Measurements from ENCODE around the gene ANO6.

ANO6 gene

GRCh38 chr12:45350861-45351260, 135.0 kb downstream of the ANO6 start:
- no peak for TF ChIP-seq CTCF (IDR thresholded peaks at IDR 0.05; ENCODE audit: low read depth, low read length)
- no peak overlapping the region for H3K4me3 ChIP-seq (ENCODE audit: low read depth, low read length)
- no peak for DNase-seq (ENCODE audit: low read depth)

DNA sequence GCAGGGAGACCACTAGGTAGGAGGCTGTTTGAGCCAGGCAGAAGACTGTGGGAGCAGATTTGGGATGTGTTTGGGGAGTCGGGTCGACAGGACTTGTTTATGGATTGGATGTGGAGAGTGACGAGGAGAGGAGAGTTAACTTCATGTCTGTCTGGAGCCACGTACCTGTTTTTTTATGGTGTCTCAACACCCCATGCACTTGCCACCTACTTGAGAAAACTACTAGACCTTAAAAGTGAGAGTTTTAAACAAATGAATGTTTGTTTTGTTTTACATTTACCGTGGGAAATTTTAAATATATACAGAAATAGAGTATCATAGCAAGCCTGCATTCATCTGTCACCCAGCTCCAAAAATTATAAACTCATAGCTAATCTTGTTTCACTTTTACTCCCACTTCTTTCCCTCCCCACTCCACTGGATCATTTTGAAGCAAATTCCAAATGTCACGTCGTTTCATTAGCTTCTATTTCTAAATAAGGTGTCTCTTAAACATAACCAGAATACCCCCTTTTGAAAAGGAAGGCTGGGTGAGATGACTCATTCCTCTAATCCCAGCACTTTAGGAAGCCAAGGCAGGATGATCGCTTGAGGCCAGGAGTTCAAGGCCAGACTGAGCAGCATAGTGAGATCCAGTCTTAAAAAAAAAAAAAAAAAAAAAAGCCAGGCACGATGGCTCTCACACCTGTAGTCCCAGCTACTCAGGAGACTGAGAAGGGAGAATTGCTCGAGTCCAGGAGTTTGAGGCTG, 136.2 kb downstream of the ANO6 start:
- no peak for DNase-seq (ENCODE audit: low read depth)
- TF ChIP-seq CTCF (IDR thresholded peaks at IDR 0.05; ENCODE audit: low read depth, low read length) = no peak
- no peak for TF ChIP-seq MAX (IDR thresholded peaks at IDR 0.05; ENCODE audit: low read depth, low read length)
- no peak for TF ChIP-seq MYC (IDR thresholded peaks at IDR 0.05; ENCODE audit: low read depth, low read length)
- no peak for TF ChIP-seq POLR2A (IDR thresholded peaks at IDR 0.05; ENCODE audit: extremely low read depth, insufficient read length)
- H3K4me3 ChIP-seq (ENCODE audit: low read depth, low read length) = no peak overlapping the region

DNA sequence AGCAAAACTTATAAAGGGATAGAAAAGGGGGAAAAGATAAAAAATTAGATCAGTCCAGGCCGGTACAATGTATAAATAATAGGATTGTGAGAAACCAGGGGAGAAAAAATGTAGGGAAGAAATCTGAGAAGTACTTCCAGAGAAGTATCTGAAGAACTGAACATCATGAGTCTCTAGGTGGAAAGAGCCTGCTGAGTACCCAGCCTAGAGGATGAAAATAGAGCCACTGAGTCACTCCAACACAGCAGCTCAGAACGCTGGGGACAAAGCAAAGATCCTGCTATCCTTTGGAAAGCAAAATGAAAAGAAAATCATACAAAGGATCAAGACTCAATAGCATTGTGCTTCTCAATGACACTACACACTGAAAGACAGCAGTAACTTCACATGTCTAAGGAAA, 138.0 kb downstream of the ANO6 start:
- TF ChIP-seq MAX (IDR thresholded peaks at IDR 0.05; ENCODE audit: low read depth, low read length) (no peak), POLR2A (IDR thresholded peaks at IDR 0.05; ENCODE audit: extremely low read depth, insufficient read length) (no peak), MYC (IDR thresholded peaks at IDR 0.05; ENCODE audit: low read depth, low read length) (no peak), CTCF (IDR thresholded peaks at IDR 0.05; ENCODE audit: low read depth, low read length) (no peak)
- DNase-seq (ENCODE audit: low read depth) = no peak

GRCh38 chr12:45354399-45354798, 138.5 kb downstream of the ANO6 start:
- no peak for TF ChIP-seq CTCF (IDR thresholded peaks at IDR 0.05; ENCODE audit: low read depth, low read length)
- no peak for TF ChIP-seq MYC (IDR thresholded peaks at IDR 0.05; ENCODE audit: low read depth, low read length)
- no peak for TF ChIP-seq POLR2A (IDR thresholded peaks at IDR 0.05; ENCODE audit: extremely low read depth, insufficient read length)
- no peak overlapping the region for H3K4me3 ChIP-seq (ENCODE audit: low read depth, low read length)
- DNase-seq (ENCODE audit: low read depth) = no peak

More for the DNA sequence above, 138.0 kb downstream of the ANO6 start:
- no peak overlapping the region for H3K4me3 ChIP-seq (ENCODE audit: low read depth, low read length)

DNA sequence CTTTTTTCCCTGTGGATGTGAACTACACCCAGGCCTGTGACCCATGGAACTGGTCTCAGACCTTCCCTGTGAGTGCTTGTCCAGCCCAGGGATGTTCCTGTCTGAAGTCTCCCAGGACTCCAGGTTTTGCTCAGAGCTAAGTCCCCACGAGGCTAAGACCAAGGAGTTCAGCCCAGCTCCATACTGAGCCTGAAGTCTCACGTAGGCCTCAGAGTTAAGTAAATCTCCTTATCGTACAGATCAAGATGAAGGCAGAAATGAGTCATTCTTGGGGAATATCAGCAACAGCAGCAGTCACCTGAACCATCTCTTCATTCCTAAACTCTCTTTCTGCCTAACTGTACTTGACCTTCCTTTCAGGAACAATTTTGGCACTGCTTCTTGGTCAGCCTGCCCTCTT, 139.8 kb downstream of the ANO6 start:
- DNase-seq (ENCODE audit: low read depth) = no peak
- no peak for TF ChIP-seq POLR2A (IDR thresholded peaks at IDR 0.05; ENCODE audit: extremely low read depth, insufficient read length)
- TF ChIP-seq MYC (IDR thresholded peaks at IDR 0.05; ENCODE audit: low read depth, low read length) = no peak
- TF ChIP-seq CTCF (IDR thresholded peaks at IDR 0.05; ENCODE audit: low read depth, low read length) = no peak
- no peak for TF ChIP-seq MAX (IDR thresholded peaks at IDR 0.05; ENCODE audit: low read depth, low read length)
- no peak overlapping the region for H3K4me3 ChIP-seq (ENCODE audit: low read depth, low read length)

Data from NB4 (cell line).